CD14-positive monocyte (primary cell): ENCODE results near the gene STXBP5. TPM values are rescaled to one million over a fixed set of nuclear protein-coding genes. Genes with fewer than 3 reads are reported as not detected.

Experiments used
- DNase-seq, 3 donors: peaks; one replicate each; pipeline ENCODE4 v3.0.0-alpha.2; 2011 to 2022
- H2AFZ ChIP-seq: 2 replicates; pipeline ENCODE4 v1.6.0; 2012; ENCODE audit warnings: mild to moderate bottlenecking, low read depth, low read length, inconsistent platforms; ENCODE audit not compliant: insufficient read depth, poor library complexity, severe bottlenecking
- H3K27ac ChIP-seq, 2 donors: 1 replicate in 1 of 2; 2 replicates in 1 of 2; pipeline ENCODE4 v1.5.1; 2012 to 2013; ENCODE audit warnings: low read length in 2 of 2, control low read depth in 1 of 2, inconsistent platforms in 1 of 2, low read depth in 1 of 2, mild to moderate bottlenecking in 1 of 2
- H3K27me3 ChIP-seq, 2 donors: one replicate each; pipeline versions ENCODE4 v1.6.0 to v1.6.1; 2011 to 2013; ENCODE audit warnings: low read length in 2 of 2; ENCODE audit not compliant: control insufficient read depth in 2 of 2, insufficient read depth in 2 of 2
- H3K36me3 ChIP-seq, 2 donors: replicated peaks in 1 of 2; 1 replicate in 1 of 2; 2 replicates in 1 of 2; pipeline versions ENCODE4 v1.5.1 to v1.6.1; 2012 to 2013; ENCODE audit warnings: low read length in 2 of 2, control low read depth in 1 of 2, inconsistent platforms in 1 of 2, mild to moderate bottlenecking in 1 of 2; ENCODE audit not compliant: insufficient read depth in 2 of 2, control insufficient read depth in 1 of 2
- H3K4me1 ChIP-seq, 2 donors: 1 replicate in 1 of 2; 2 replicates in 1 of 2; pipeline versions ENCODE4 v1.5.1 to v1.6.1; 2012 to 2013; ENCODE audit warnings: low read length in 2 of 2, control low read depth in 1 of 2, inconsistent platforms in 1 of 2, mild to moderate bottlenecking in 1 of 2, moderate library complexity in 1 of 2; ENCODE audit not compliant: insufficient read depth in 2 of 2, control insufficient read depth in 1 of 2
- H3K4me2 ChIP-seq: replicated peaks from 2 replicates; pipeline ENCODE3; 2012; ENCODE audit warnings: low read length, moderate library complexity, mild to moderate bottlenecking; ENCODE audit not compliant: poor library complexity, severe bottlenecking; ENCODE audit errors: extremely low read depth
- H3K4me3 ChIP-seq, 3 experiments: fragments of 200-600 bp in 1 of 3; sonication (generic) in 1 of 3; replicated peaks in 1 of 3; 1 replicate in 2 of 3; 2 replicates in 1 of 3; pipeline ENCODE4 v1.5.1; 2011 to 2013; ENCODE audit warnings: low read length in 3 of 3, mild to moderate bottlenecking in 3 of 3, control low read depth in 2 of 3, low read depth in 2 of 3, inconsistent platforms in 1 of 3, moderate library complexity in 1 of 3
- H3K79me2 ChIP-seq: 2 replicates; pipeline ENCODE4 v1.6.0; 2012; ENCODE audit warnings: mild to moderate bottlenecking, control low read depth, inconsistent platforms, low read length, moderate library complexity; ENCODE audit not compliant: insufficient read depth
- H3K9ac ChIP-seq: 2 replicates; pipeline ENCODE4 v1.6.0; 2017; ENCODE audit warnings: low read length, mild to moderate bottlenecking; ENCODE audit not compliant: insufficient read depth, poor library complexity, severe bottlenecking
- H3K9me3 ChIP-seq, 2 donors: replicated peaks in 1 of 2; 1 replicate in 1 of 2; 2 replicates in 1 of 2; pipeline versions ENCODE4 v1.5.1 to v1.6.1; 2012 to 2013; ENCODE audit warnings: low read length in 2 of 2, control low read depth in 1 of 2; ENCODE audit not compliant: control insufficient read depth in 1 of 2, insufficient read depth in 1 of 2
- H4K20me1 ChIP-seq: 2 replicates; pipeline ENCODE4 v1.6.0; 2012; ENCODE audit warnings: mild to moderate bottlenecking, low read length, control low read depth, moderate library complexity; ENCODE audit not compliant: insufficient read depth
- H3K27ac Mint-ChIP-seq, 7 donors: one replicate each; pipeline ENCODE4 v1.8.0; 2020; ENCODE audit warnings: mild to moderate bottlenecking in 7 of 7, mixed read lengths in 7 of 7, moderate library complexity in 6 of 7, inconsistent platforms in 2 of 7
- H3K27me3 Mint-ChIP-seq, 3 donors: one replicate each; pipeline ENCODE4 v1.8.0; 2021 to 2022; ENCODE audit warnings: low read depth in 3 of 3, mild to moderate bottlenecking in 3 of 3, mixed read lengths in 3 of 3, moderate library complexity in 3 of 3, inconsistent platforms in 1 of 3
- H3K36me3 Mint-ChIP-seq, 2 donors: one replicate each; pipeline ENCODE4 v1.8.0; 2020; ENCODE audit warnings: mixed read lengths in 2 of 2, inconsistent platforms in 1 of 2, mild to moderate bottlenecking in 1 of 2
- H3K4me1 Mint-ChIP-seq: one replicate; pipeline ENCODE4 v1.8.0; 2020; ENCODE audit warnings: mild to moderate bottlenecking, mixed read lengths
- H3K4me3 Mint-ChIP-seq, 2 donors: one replicate each; pipeline ENCODE4 v1.8.0; 2020; ENCODE audit warnings: mild to moderate bottlenecking in 2 of 2, mixed read lengths in 2 of 2, moderate library complexity in 1 of 2
- H3K9me3 Mint-ChIP-seq, 7 donors: one replicate each; pipeline ENCODE4 v1.8.0; 2020 to 2022; ENCODE audit warnings: mixed read lengths in 7 of 7, mild to moderate bottlenecking in 6 of 7, moderate library complexity in 6 of 7, inconsistent platforms in 2 of 7
- WGBS: methylation state at CpG from one replicate; pipeline ENCODE4 v1.1.5; 2013; ENCODE audit warnings: missing lambda C conversion rate; ENCODE audit not compliant: insufficient coverage; 5-methylcytosine and 5-hydroxymethylcytosine counted together
- intact Hi-C, 2 donors: fragments of 100-400 bp; cut with micrococcal nuclease; formaldehyde crosslinking; loops; one replicate each; pipeline versions ENCODE4 v1.15.0 to v1.15.1; 2023
- polyA plus RNA-seq, 3 donors: library from polyadenylated mRNA; depleted of rRNA in 1 of 3; unstranded in 2 of 3; stranded (reverse) in 1 of 3; fragments of 300-500 nt in 2 of 3; fragments of >200 nt in 1 of 3; fragmentation: Illumina TruSeq in 2 of 3; gene quantifications; 1 replicate in 2 of 3; 2 replicates in 1 of 3; pipeline ENCODE4 v1.2.3, GENCODE V29; 2012 to 2021
- TF ChIP-seq, protein P1 (sequence below): fragments of 200-600 bp; IDR thresholded peaks from one replicate; pipeline ENCODE4 v1.8.0; 2022; ENCODE audit warnings: antibody characterized with exemption, mild to moderate bottlenecking

Gene STXBP5
- polyA plus RNA-seq, 3 donors, result 1.5 to 8.8 (median 2.0) TPM

DNA sequence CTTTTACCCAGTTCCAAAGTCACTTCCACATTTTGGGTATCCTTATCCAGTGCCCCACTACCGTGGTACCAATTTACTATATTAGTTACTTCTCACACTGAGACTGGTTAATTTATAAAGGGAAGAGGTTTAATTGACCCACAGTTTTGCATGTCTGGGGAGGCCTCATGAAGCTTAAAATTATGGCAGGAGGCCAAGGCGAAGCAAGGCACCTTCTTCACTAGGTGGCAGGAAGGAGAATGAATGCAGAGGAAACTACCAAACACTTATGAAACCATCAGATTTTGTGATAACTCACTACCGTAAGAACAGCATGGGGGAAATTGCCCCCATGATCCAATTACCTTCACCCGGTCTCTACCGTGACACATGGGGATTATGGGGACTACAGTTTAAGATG, 197.6 kb downstream of the STXBP5 start:
- no peak overlapping the region for H3K27ac Mint-ChIP-seq
- Histone ChIP-seq H3K36me3 (no peaks in the 10 kb centered on the region), H3K9me3 (peaks cover 11 to 17% of the 10 kb centered on the region in 2 donors), H3K79me2 (no peaks in the 10 kb centered on the region), H3K27ac (no peak overlapping the region), H2AFZ (no peak overlapping the region), H4K20me1 (no peaks in the 10 kb centered on the region), H3K4me1 (no peaks in the 10 kb centered on the region), H3K4me3 (no peak overlapping the region), H3K9ac (no peak overlapping the region), H3K27me3 (no peaks in the 10 kb centered on the region), H3K4me2 (no peak overlapping the region)
- H3K4me1 Mint-ChIP-seq, result no peaks in the 10 kb centered on the region
- no peak overlapping the region for H3K4me3 Mint-ChIP-seq
- H3K27me3 Mint-ChIP-seq, result peaks cover 0 to 4% (median 2%) of the 10 kb centered on the region in 3 donors
- TF ChIP-seq, protein P1, sequence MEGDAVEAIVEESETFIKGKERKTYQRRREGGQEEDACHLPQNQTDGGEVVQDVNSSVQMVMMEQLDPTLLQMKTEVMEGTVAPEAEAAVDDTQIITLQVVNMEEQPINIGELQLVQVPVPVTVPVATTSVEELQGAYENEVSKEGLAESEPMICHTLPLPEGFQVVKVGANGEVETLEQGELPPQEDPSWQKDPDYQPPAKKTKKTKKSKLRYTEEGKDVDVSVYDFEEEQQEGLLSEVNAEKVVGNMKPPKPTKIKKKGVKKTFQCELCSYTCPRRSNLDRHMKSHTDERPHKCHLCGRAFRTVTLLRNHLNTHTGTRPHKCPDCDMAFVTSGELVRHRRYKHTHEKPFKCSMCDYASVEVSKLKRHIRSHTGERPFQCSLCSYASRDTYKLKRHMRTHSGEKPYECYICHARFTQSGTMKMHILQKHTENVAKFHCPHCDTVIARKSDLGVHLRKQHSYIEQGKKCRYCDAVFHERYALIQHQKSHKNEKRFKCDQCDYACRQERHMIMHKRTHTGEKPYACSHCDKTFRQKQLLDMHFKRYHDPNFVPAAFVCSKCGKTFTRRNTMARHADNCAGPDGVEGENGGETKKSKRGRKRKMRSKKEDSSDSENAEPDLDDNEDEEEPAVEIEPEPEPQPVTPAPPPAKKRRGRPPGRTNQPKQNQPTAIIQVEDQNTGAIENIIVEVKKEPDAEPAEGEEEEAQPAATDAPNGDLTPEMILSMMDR, result no peak
- intact Hi-C loops, result no loop called here
- DNase-seq, result no peak
- peaks cover 4 to 27% (median 14%) of the 10 kb centered on the region in 7 donors for H3K9me3 Mint-ChIP-seq
- WGBS, result no CpG with 5 or more reads among the region's 5 CpGs
- H3K36me3 Mint-ChIP-seq, result no peaks in the 10 kb centered on the region

DNA sequence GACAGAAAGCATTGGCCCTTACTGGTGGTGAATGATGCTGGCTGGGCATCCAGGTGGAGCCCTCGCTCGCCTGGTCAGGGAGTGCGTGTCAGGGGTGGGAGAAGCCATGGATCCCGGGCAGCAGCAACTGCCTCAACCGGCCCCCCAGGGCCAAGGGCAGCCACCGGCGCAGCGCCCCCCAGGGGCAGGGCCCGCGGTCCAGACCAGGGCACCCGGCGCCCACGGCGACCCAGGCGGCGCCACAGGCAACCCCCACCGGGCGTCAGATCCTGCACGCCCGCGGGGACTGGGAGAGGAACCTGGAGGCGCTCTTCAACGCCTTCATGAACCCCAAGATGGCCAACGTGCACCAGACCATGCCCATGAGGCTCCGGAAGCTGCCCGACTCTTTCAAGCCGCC, 202.6 kb downstream of the STXBP5 start:
- Mint-ChIP-seq H3K27me3 (peaks cover 0 to 4% (median 2%) of the 10 kb centered on the region in 3 donors), H3K27ac (no peak overlapping the region), H3K4me3 (no peak overlapping the region), H3K9me3 (peaks cover 0 to 27% (median 9%) of the 10 kb centered on the region in 7 donors), H3K4me1 (no peaks in the 10 kb centered on the region), H3K36me3 (no peaks in the 10 kb centered on the region)
- Histone ChIP-seq H3K9ac (no peak overlapping the region), H4K20me1 (no peaks in the 10 kb centered on the region), H3K9me3 (peaks cover 4 to 15% of the 10 kb centered on the region in 2 donors), H3K36me3 (no peaks in the 10 kb centered on the region), H3K4me1 (no peaks in the 10 kb centered on the region), H3K79me2 (no peaks in the 10 kb centered on the region), H3K27me3 (no peaks in the 10 kb centered on the region), H3K4me3 (no peak overlapping the region), H2AFZ (no peak overlapping the region), H3K27ac (no peak overlapping the region), H3K4me2 (no peak overlapping the region)
- TF ChIP-seq, protein P1, result no peak
- no peak for DNase-seq
- WGBS, result 97% methylated on average over 27 of the region's 27 CpGs
- intact Hi-C loops, result no loop called here
